ENCODE results near the gene NUAK1. TPM values are rescaled to one million over a fixed set of nuclear protein-coding genes. Genes with fewer than 3 reads are reported as not detected.

NUAK1 gene
- total RNA-seq, 1 experiment from 2014 or later, result 7.4 TPM

GRCh38 chr12:106149096-106149784 is 10.5 kb upstream of the NUAK1 start (continued):
- TF ChIP-seq ZBTB33 (IDR thresholded peaks at IDR 0.05; ENCODE audit: extremely low read depth, insufficient replicate concordance, low read length) (no peak), EZH2 (IDR thresholded peaks at IDR 0.05) (no peak)

GRCh38 chr12:106147956-106148355 is 9.2 kb upstream of the NUAK1 start:
- no peak overlapping the region for H2AFZ ChIP-seq (ENCODE audit: low read depth, low read length, poor library complexity, severe bottlenecking)
- no peaks in the 10 kb centered on the region for H3K9me3 ChIP-seq (ENCODE audit: control insufficient read depth in 1 of 2, insufficient read depth in 1 of 2, low read depth in 1 of 2, low read length in 2 of 2)
- H4K20me1 ChIP-seq (ENCODE audit: insufficient read depth), result no peaks in the 10 kb centered on the region
- H3K27me3 ChIP-seq (ENCODE audit: insufficient read depth, low read length), result no peaks in the 10 kb centered on the region
- intact Hi-C loops (cut with micrococcal nuclease), result no loop called here
- ATAC-seq (no peak), DNase-seq (ENCODE audit: low read depth, low spot score) (no peak)
- H3K4me2 ChIP-seq (ENCODE audit: low read length), result no peak overlapping the region
- H3K36me3 ChIP-seq (ENCODE audit: control insufficient read depth in 1 of 2, insufficient read depth in 2 of 2, low read length in 2 of 2), result no peaks in the 10 kb centered on the region
- ChIA-PET CTCF (interaction anchor here (1.0 to 2.4 kb wide), 3 partner anchors 14 to 727 kb away, joined by 3 to 25 read pairs (median 7); no protein-coding TSS in a partner anchor), POLR2A (no interaction called here), RAD21 (ENCODE audit: low non-redundant PET in 1 of 2, low total read pairs in 2 of 2, uncharacterized antibody in 2 of 2, unreplicated experiment in 2 of 2) (no interaction called here)
- H3K79me2 ChIP-seq (ENCODE audit: insufficient read depth, low read length), result no peaks in the 10 kb centered on the region
- H3K9me2 ChIP-seq (ENCODE audit: insufficient read depth), result no peaks in the 10 kb centered on the region
- no peak overlapping the region for H3K9ac ChIP-seq (ENCODE audit: low read length)
- H3K27ac ChIP-seq (ENCODE audit: low read depth, low read length), result no peak overlapping the region
- H3K4me1 ChIP-seq (ENCODE audit: control insufficient read depth in 1 of 2, insufficient read depth in 2 of 2, low read length in 2 of 2), result peaks cover 8 to 12% of the 10 kb centered on the region in 2 experiments; a peak in 3 of 4 replicates
- TF ChIP-seq POLR2AphosphoS5 (IDR thresholded peaks at IDR 0.05; ENCODE audit: low read depth, low read length) (no peak), SP1 (IDR thresholded peaks at IDR 0.05; ENCODE audit: low read depth) (no peak), POLR2A (IDR thresholded peaks at IDR 0.05; ENCODE audit: borderline replicate concordance, extremely low read depth, insufficient read depth, insufficient read length) (no peak), TCF7L2 (IDR thresholded peaks at IDR 0.05; ENCODE audit: borderline replicate concordance, extremely low read depth, insufficient read depth, insufficient read length) (no peak), ELF1 (IDR thresholded peaks at IDR 0.05; ENCODE audit: borderline replicate concordance, low read depth) (no peak), EGR1 (IDR thresholded peaks at IDR 0.05; ENCODE audit: low read depth) (no peak), SRF (IDR thresholded peaks at IDR 0.05; ENCODE audit: low read depth) (no peak), CEBPB (IDR thresholded peaks at IDR 0.05; ENCODE audit: low read depth) (no peak), FOSL1 (IDR thresholded peaks at IDR 0.05; ENCODE audit: low read depth) (no peak), REST (IDR thresholded peaks at IDR 0.05; ENCODE audit: low read depth) (no peak), EZH2 (IDR thresholded peaks at IDR 0.05) (no peak), ZNF274 (IDR thresholded peaks at IDR 0.05; ENCODE audit: low read depth, low read length) (no peak)
- no peak overlapping the region for H3K4me3 ChIP-seq (replicated peaks in 1 of 2; ENCODE audit: low read depth in 1 of 2, low read length in 2 of 2)
- BruUV-seq (replicated peaks), result no TSS peak

Data from HCT116 (cell line).